ENCODE results near the gene UTP4. TPM values are rescaled to one million over a fixed set of nuclear protein-coding genes. Genes with fewer than 3 reads are reported as not detected.

Gene UTP4
- total and polyA plus RNA-seq, 2 of the 8 experiments (the other 6 are each of a cell fraction or from before 2014, with no cell fraction given), result 101 to 118 TPM

GRCh38 chr16:69094501-69094900 is 37.9 kb upstream of the UTP4 start:
- Histone ChIP-seq H3K56ac (replicated peaks; ENCODE audit: insufficient read length, low read depth, low read length) (no peak overlapping the region), H2BK20ac (ENCODE audit: low read length) (peak overlapping the region; percentile 61; the same call in 1 of the 2 replicates), H3K23me2 (ENCODE audit: low read depth, low read length) (no peaks in the 10 kb centered on the region), H2BK120ac (replicated peaks; ENCODE audit: low read depth, low read length) (no peak overlapping the region), H3K4ac (replicated peaks; ENCODE audit: insufficient read length, low read depth, low read length) (no peak overlapping the region), H4K8ac (ENCODE audit: extremely low read depth, insufficient read depth, low read length) (no peak overlapping the region), H3K9ac (replicated peaks in 1 of 4; ENCODE audit: extremely low read depth in 1 of 4, low read depth in 3 of 4, low read length in 3 of 4) (no peak overlapping the region), H3K14ac (ENCODE audit: insufficient read length) (no peak overlapping the region), H3K27ac (ENCODE audit: low read depth, low read length) (no peak overlapping the region), H3K18ac (ENCODE audit: extremely low read depth, low read length) (no peak overlapping the region), H2AK5ac (ENCODE audit: low read depth, low read length) (no peak overlapping the region), H3K9me3 (ENCODE audit: insufficient read depth in 2 of 2, low read depth in 1 of 2, low read length in 1 of 2) (no peaks in the 10 kb centered on the region), H3K4me1 (replicated peaks in 1 of 4; ENCODE audit: control insufficient read depth in 3 of 4, insufficient read depth in 4 of 4, low read length in 3 of 4) (peaks cover 6 to 18% (median 9%) of the 10 kb centered on the region in 4 experiments), H4K20me1 (replicated peaks in 1 of 2; ENCODE audit: control insufficient read depth in 1 of 2, insufficient read depth in 2 of 2, low read length in 2 of 2) (no peaks in the 10 kb centered on the region), H2BK15ac (ENCODE audit: low read length) (no peak overlapping the region), H2BK12ac (ENCODE audit: low read depth, low read length) (no peak overlapping the region), H3K27me3 (replicated peaks in 1 of 4; ENCODE audit: control insufficient read depth in 3 of 4, extremely low read depth in 1 of 4, insufficient read depth in 3 of 4, low read length in 3 of 4) (no peaks in the 10 kb centered on the region), H2AFZ (ENCODE audit: low read length) (no peak overlapping the region; the same call in 1 of the 2 replicates), H2BK5ac (ENCODE audit: low read depth, low read length) (0 out of 2 replicates have a peak overlapping the region, but pooled peaks have one; percentile 8), H3K36me3 (ENCODE audit: control insufficient read depth in 2 of 4, insufficient read depth in 4 of 4, low read length in 3 of 4) (no peaks in the 10 kb centered on the region), H3K4me3 (ENCODE audit: extremely low read depth in 1 of 4, insufficient read depth in 2 of 4, low read depth in 3 of 4, low read length in 4 of 4) (no peak overlapping the region; a peak in 1 of 8 replicates), H3K23ac (ENCODE audit: insufficient read length) (no peak overlapping the region), H3K79me2 (ENCODE audit: control insufficient read depth in 1 of 2, insufficient read depth in 2 of 2, low read length in 2 of 2) (no peaks in the 10 kb centered on the region), H3K4me2 (ENCODE audit: insufficient read depth in 1 of 2, low read depth in 2 of 2, low read length in 2 of 2) (no peak overlapping the region), H4K5ac (ENCODE audit: insufficient read length, low read depth, low read length) (no peak overlapping the region), H4K91ac (replicated peaks; ENCODE audit: insufficient read length, low read length) (no peak overlapping the region), H3K79me1 (ENCODE audit: low read depth, low read length) (no peaks in the 10 kb centered on the region)
- TF ChIP-seq CBX5 (IDR thresholded peaks at IDR 0.05; ENCODE audit: low read depth, low read length), result no peak
- TF ChIP-seq SRF (IDR thresholded peaks at IDR 0.05; ENCODE audit: low read depth, low read length), result no peak
- no peak for TF ChIP-seq CTCF (IDR thresholded peaks at IDR 0.05; ENCODE audit: control extremely low read depth in 1 of 3, insufficient read depth in 1 of 3, low read depth in 1 of 3, low read length in 3 of 3)
- TF ChIP-seq SUZ12 (IDR thresholded peaks at IDR 0.05; ENCODE audit: low read length), result no peak
- TF ChIP-seq RAD21 (IDR thresholded peaks at IDR 0.05 in 1 of 2, conservative IDR thresholded peaks at IDR 0.05 in 1 of 2; ENCODE audit: low read depth in 2 of 2, low read length in 2 of 2), result no peak
- TF ChIP-seq KDM1A (IDR thresholded peaks at IDR 0.05; ENCODE audit: borderline replicate concordance, low read length), result no peak
- no peak for TF ChIP-seq CHD1 (IDR thresholded peaks at IDR 0.05; ENCODE audit: low read depth, low read length)
- no peak for DNase-seq (ENCODE audit: low read depth in 1 of 2, low spot score in 2 of 2)
- WGBS, 2 experiments (ENCODE audit: extremely low coverage in 1 of 2, insufficient coverage in 1 of 2, insufficient read length in 1 of 2, insufficient replicate concordance in 2 of 2, low coverage in 1 of 2, low lambda C conversion rate in 2 of 2, missing lambda C conversion rate in 1 of 2), result 84% methylated on average over 5 of the region's 5 CpGs; no CpG with 5 or more reads in 1 of the 2 experiments
- ChIA-PET POLR2A (ENCODE audit: partially characterized antibody) (interaction anchor here (1.0 to 3.6 kb wide), 6 partner anchors 10 to 22 kb away, joined by 3 to 9 read pairs (median 5); partner anchors contain the start of gene HAS3), CTCF (ENCODE audit: partially characterized antibody) (interaction anchor here (0.6 to 2.7 kb wide), 8 partner anchors 9 to 192 kb away, joined by 3 to 11 read pairs (median 4); partner anchors contain the start of gene HAS3)
- no peak for FAIRE-seq

Data from H1 (cell line).